Esophagus squamous epithelium (tissue), 5 donors: ENCODE results near the gene RPS6KA3. TPM values are rescaled to one million over a fixed set of nuclear protein-coding genes. Genes with fewer than 3 reads are reported as not detected.
"Not testable (repeated sequence)": the region's sequence is repeated elsewhere in the genome, so short reads cannot be mapped to it uniquely, and the experiment has no call there.

ENCODE experiments used
- DNase-seq: peaks from one replicate; lab custom pipeline; 2025; lab: John Stamatoyannopoulos, UW
- H3K27ac ChIP-seq, 4 donors: fragments of 200-600 bp; sonication (generic); one replicate each; pipeline ENCODE4 v1.5.1; 2016 to 2019; ENCODE audit warnings: mild to moderate bottlenecking in 1 of 4
- H3K27me3 ChIP-seq, 4 donors: fragments of 200-600 bp; sonication (generic); 1 replicate in 3 of 4; 2 replicates in 1 of 4; pipeline versions ENCODE4 v1.5.1 to v1.6.0; 2017 to 2021; ENCODE audit warnings: antibody characterized with exemption in 1 of 4
- H3K36me3 ChIP-seq, 3 donors: fragments of 200-600 bp; sonication (generic); one replicate each; pipeline ENCODE4 v1.5.1; 2016 to 2019
- H3K4me1 ChIP-seq, 3 donors: fragments of 200-600 bp; sonication (generic); one replicate each; pipeline ENCODE4 v1.5.1; 2017 to 2019
- H3K4me3 ChIP-seq, 4 donors: fragments of 200-600 bp; sonication (generic); 1 replicate in 3 of 4; 2 replicates in 1 of 4; pipeline ENCODE4 v1.5.1; 2016 to 2019; ENCODE audit warnings: mild to moderate bottlenecking in 2 of 4, moderate library complexity in 1 of 4
- H3K9me3 ChIP-seq, 3 donors: fragments of 200-600 bp; sonication (generic); one replicate each; pipeline ENCODE4 v1.5.1; 2016 to 2019
- CTCF ChIP-seq, 6 experiments: fragments of 450-650 bp in 4 of 6; fragments of 200-600 bp in 2 of 6; sonication (generic) in 2 of 6; IDR thresholded peaks; one replicate each; pipeline ENCODE4 v1.5.1; 2016 to 2019; ENCODE audit warnings: antibody characterized with exemption in 6 of 6, mild to moderate bottlenecking in 4 of 6, moderate library complexity in 4 of 6
- POLR2A ChIP-seq, 4 donors: fragments of 450-650 bp; IDR thresholded peaks; one replicate each; pipeline ENCODE4 v1.6.1; 2017; ENCODE audit warnings: antibody characterized with exemption in 4 of 4, mild to moderate bottlenecking in 4 of 4, moderate library complexity in 3 of 4
- WGBS, 2 donors: methylation state at CpG; one replicate each; pipeline ENCODE4 v1.1.5; 2018; 5-methylcytosine and 5-hydroxymethylcytosine counted together
- intact Hi-C: fragments of 100-400 bp; cut with DNase I; formaldehyde crosslinking; loops from one replicate; pipeline ENCODE4 v1.15.0; 2022
- total RNA-seq, 4 donors: library from RNA; depleted of rRNA; stranded (reverse); fragments of >200 nt; gene quantifications; one replicate each; pipeline ENCODE4 v1.1.0, GENCODE V29; 2016
- donor health status: DM: yes; HTN: yes; CAD: no.

The RPS6KA3 gene
- total RNA-seq, 4 donors from 2014 or later, result 15.8 to 30.9 (median 29.7) TPM

GRCh38 chrX:20254712-20255299, 11.9 kb downstream of the RPS6KA3 start:
- no peak for TF ChIP-seq POLR2A (IDR thresholded peaks at IDR 0.05)
- TF ChIP-seq CTCF (IDR thresholded peaks at IDR 0.05), result no peak
- intact Hi-C loops, result loop anchor here (5.0 kb wide), 1 partner anchor 187 kb away; no protein-coding TSS in a partner anchor
- H3K27ac ChIP-seq, result no peak overlapping the region
- H3K4me3 ChIP-seq, result no peak overlapping the region
- no peaks in the 10 kb centered on the region for H3K9me3 ChIP-seq
- H3K36me3 ChIP-seq, result no peaks in the 10 kb centered on the region
- peaks cover 0 to 11% (median 0%) of the 10 kb centered on the region in 3 donors for H3K4me1 ChIP-seq
- DNase-seq, result no peak
- no peaks in the 10 kb centered on the region for H3K27me3 ChIP-seq
- 60 to 68% methylated on average over 4 of the region's 4 CpGs for WGBS, 2 donors

DNA sequence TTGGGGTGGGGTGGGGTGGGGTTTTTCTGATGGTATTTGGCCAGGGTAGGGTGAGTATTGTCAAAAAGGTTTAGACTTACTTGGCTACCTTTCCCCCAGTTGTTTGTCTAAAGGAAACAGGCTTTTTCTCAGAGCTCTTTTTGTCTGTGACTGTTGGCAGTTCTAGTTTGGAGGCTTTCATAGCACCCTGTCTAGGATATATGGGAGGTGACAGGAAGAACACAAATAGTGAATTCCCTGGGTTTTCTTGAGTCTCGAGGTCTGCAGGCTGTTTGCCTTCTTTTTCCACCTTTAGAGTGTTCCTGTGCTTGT, 13.5 kb downstream of the RPS6KA3 start:
- TF ChIP-seq POLR2A (IDR thresholded peaks at IDR 0.05) (no peak), CTCF (IDR thresholded peaks at IDR 0.05) (no peak)
- WGBS, 2 donors, result 10 to 11% methylated on average over 1 of the region's 1 CpG
- Histone ChIP-seq H3K27me3 (no peaks in the 10 kb centered on the region), H3K27ac (peak overlapping the region in 1 of 4 donors; percentile 68), H3K4me1 (peaks cover 0 to 11% (median 0%) of the 10 kb centered on the region in 3 donors), H3K36me3 (no peaks in the 10 kb centered on the region), H3K9me3 (no peaks in the 10 kb centered on the region), H3K4me3 (no peak overlapping the region)
- no peak for DNase-seq
- intact Hi-C loops, result loop anchor here (5.0 kb wide), 1 partner anchor 189 kb away; no protein-coding TSS in a partner anchor

DNA sequence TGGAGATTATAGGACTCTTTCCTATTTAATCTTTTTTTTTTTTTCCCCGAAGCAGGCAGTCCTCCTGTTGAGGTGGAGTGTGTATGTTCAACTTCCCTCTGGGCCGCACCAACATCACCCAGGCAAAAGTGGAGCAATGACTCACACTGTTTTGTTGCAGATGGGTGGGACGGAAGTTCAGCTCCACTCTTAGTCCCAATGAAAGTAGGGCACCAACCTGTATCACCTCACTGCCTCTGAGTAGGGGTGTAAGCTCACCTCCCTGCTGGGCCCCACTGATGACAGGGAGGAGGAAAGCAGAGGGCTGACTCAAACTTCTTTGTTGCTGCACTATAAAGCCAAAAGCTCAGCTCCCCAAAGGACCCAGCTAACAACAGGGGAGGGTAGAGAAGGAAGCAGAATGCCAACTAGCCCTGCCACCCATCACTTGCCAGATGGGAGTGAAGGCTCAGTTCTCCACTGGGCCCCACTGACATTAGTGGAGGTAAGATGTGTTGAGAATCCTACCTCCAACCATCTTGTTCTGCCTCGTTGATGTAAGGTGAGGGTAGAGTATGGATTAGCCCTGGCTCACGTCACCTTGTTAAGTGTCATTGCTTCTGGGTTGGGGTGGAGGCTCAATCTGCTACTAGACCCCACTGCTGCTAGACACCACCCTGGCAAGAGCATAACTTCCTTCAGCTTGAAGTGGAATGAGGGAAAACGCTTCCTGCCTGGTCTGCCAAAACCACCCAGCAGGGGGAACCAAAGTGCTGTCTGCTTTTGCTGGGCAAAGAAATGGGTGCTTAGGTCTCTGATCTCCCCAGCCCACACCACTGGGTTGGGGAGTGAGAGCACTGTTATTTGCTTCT, 14.1 kb downstream of the RPS6KA3 start:
- intact Hi-C loops, result loop anchor here (5.0 kb wide), 1 partner anchor 190 kb away; no protein-coding TSS in a partner anchor

GRCh38 chrX:20251691-20252090, 15.0 kb downstream of the RPS6KA3 start:
- TF ChIP-seq CTCF (IDR thresholded peaks at IDR 0.05) (no peak), POLR2A (IDR thresholded peaks at IDR 0.05) (no peak)
- intact Hi-C loops, result loop anchor here (5.0 kb wide), 1 partner anchor 191 kb away; no protein-coding TSS in a partner anchor
- Histone ChIP-seq H3K9me3 (no peaks in the 10 kb centered on the region), H3K4me1 (peaks cover 0 to 11% (median 0%) of the 10 kb centered on the region in 3 donors), H3K27ac (no peak overlapping the region), H3K4me3 (no peak overlapping the region), H3K27me3 (no peaks in the 10 kb centered on the region), H3K36me3 (no peaks in the 10 kb centered on the region)
- no peak for DNase-seq

More for the DNA sequence above, 14.1 kb downstream of the RPS6KA3 start:
- Histone ChIP-seq H3K4me1 (peaks cover 0 to 11% (median 0%) of the 10 kb centered on the region in 3 donors), H3K9me3 (no peaks in the 10 kb centered on the region), H3K36me3 (no peaks in the 10 kb centered on the region), H3K27me3 (no peaks in the 10 kb centered on the region), H3K4me3 (no peak overlapping the region), H3K27ac (peak overlapping the region in 3 of 4 donors; percentile 29 to 68 (median 42))
- peak; percentile 43 to 70 (median 64) for TF ChIP-seq CTCF (IDR thresholded peaks at IDR 0.05)
- TF ChIP-seq POLR2A (IDR thresholded peaks at IDR 0.05), result no peak
- DNase-seq, result no peak
- 54% methylated on average over 3 of the region's 6 CpGs; no CpG with 5 or more reads in 1 of the 2 donors for WGBS, 2 donors

DNA sequence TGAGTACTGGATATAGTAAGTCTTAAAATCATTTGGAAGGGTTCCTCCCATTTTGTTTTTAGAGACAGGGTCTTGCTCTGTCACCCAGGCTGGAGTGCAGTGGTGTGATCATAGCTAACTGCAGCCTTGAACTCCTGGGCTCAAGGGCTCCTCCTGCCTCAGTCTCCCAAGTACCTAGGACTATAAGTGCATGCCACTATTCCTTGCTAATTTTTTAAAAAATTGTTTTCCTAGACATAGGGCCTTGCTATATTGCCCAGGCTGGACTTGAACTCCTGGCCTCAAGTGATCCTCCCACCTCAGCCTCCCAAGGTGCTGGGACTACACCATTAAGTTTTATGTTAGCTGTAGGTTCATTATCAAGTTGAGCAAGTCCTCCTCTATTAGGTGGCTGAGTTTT, 16.6 kb downstream of the RPS6KA3 start:
- DNase-seq, H3K36me3 ChIP-seq, H3K27ac ChIP-seq, H3K9me3 ChIP-seq, H3K4me3 ChIP-seq, H3K27me3 ChIP-seq: not testable (repeated sequence)
- H3K4me1 ChIP-seq, result peaks cover 0 to 11% (median 0%) of the 10 kb centered on the region in 3 donors
- intact Hi-C loops, result loop anchor here (5.0 kb wide), 1 partner anchor 192 kb away; no protein-coding TSS in a partner anchor
